ENCODE results near the gene C1QTNF4. TPM values are rescaled to one million over a fixed set of nuclear protein-coding genes. Genes with fewer than 3 reads are reported as not detected.

Gene C1QTNF4
- total RNA-seq, 1 donor from 2014 or later: 5.0 TPM

GRCh38 chr11:47595967-47596366 is 1.8 kb upstream of the C1QTNF4 start:
- no peak for ATAC-seq
- intact Hi-C loops (cut with DNase I): no loop called here
- DNase-seq (ENCODE audit: low spot score): no peak

- DNase-seq (ENCODE audit: low spot score): no peak
- peak; percentile 4 for ATAC-seq
- intact Hi-C loops (cut with DNase I): no loop called here
These were observed 818 bp upstream of the C1QTNF4 start for GRCh38 chr11:47595029-47595428.

GRCh38 chr11:47593492-47593933 is 698 bp downstream of the C1QTNF4 start:
- no peak for DNase-seq (ENCODE audit: low spot score)
- intact Hi-C loops (cut with DNase I): loop anchor here (5.0 kb wide), 1 partner anchor 1436 kb away; no protein-coding TSS in a partner anchor
- no peak for ATAC-seq

GRCh38 chr11:47592970-47593369 is 1.2 kb downstream of the C1QTNF4 start:
- ATAC-seq (no peak), DNase-seq (ENCODE audit: low spot score) (no peak)
- intact Hi-C loops (cut with DNase I): loop anchor here (5.0 kb wide), 1 partner anchor 1436 kb away; no protein-coding TSS in a partner anchor

- DNase-seq (ENCODE audit: low spot score) (no peak), ATAC-seq (no peak)
- intact Hi-C loops (cut with DNase I): loop anchor here (5.0 kb wide), 1 partner anchor 1435 kb away; no protein-coding TSS in a partner anchor
These were observed 2.0 kb downstream of the C1QTNF4 start for GRCh38 chr11:47592251-47592650.

- intact Hi-C loops (cut with DNase I): loop anchor here (5.0 kb wide), 1 partner anchor 1434 kb away; no protein-coding TSS in a partner anchor
- DNase-seq (ENCODE audit: low spot score) (no peak), ATAC-seq (no peak)
These were observed 2.4 kb downstream of the C1QTNF4 start for GRCh38 chr11:47591764-47592163.

- peak; percentile 1 for ATAC-seq
- DNase-seq (ENCODE audit: low spot score): peak; percentile 68
- intact Hi-C loops (cut with DNase I): loop anchor here (5.0 kb wide), 1 partner anchor 1433 kb away; no protein-coding TSS in a partner anchor
These were observed 4.0 kb downstream of the C1QTNF4 start for GRCh38 chr11:47589977-47590861.

GRCh38 chr11:47589584-47589976 is 4.6 kb downstream of the C1QTNF4 start:
- intact Hi-C loops (cut with DNase I): no loop called here
- DNase-seq (ENCODE audit: low spot score) (no peak), ATAC-seq (peak; percentile 21)

- DNase-seq (ENCODE audit: low spot score) (no peak), ATAC-seq (no peak)
- intact Hi-C loops (cut with DNase I): no loop called here
These were observed 5.1 kb downstream of the C1QTNF4 start for GRCh38 chr11:47589118-47589517.

GRCh38 chr11:47587723-47588326 is 6.4 kb downstream of the C1QTNF4 start:
- DNase-seq (ENCODE audit: low spot score): peak; percentile 75
- ATAC-seq: peak; percentile 76
- intact Hi-C loops (cut with DNase I): no loop called here

GRCh38 chr11:47587039-47587716 is 7.0 kb downstream of the C1QTNF4 start:
- no peak for DNase-seq (ENCODE audit: low spot score)
- intact Hi-C loops (cut with DNase I): no loop called here
- ATAC-seq: peak; percentile 27

GRCh38 chr11:47586098-47586855 is 7.9 kb downstream of the C1QTNF4 start, which contains the start of gene FAM180B:
FAM180B (plus strand) TSS chr11:47586678; CDS start chr11:47586769, 91 bp downstream.
- ATAC-seq (peak; percentile 75), DNase-seq (ENCODE audit: low spot score) (no peak)
- intact Hi-C loops (cut with DNase I): no loop called here

- ATAC-seq: no peak
- intact Hi-C loops (cut with DNase I): no loop called here
- DNase-seq (ENCODE audit: low spot score): no peak
These were observed 10.4 kb downstream of the C1QTNF4 start for GRCh38 chr11:47583844-47584243.

GRCh38 chr11:47578524-47579494 is 15.4 kb downstream of the C1QTNF4 start, which contains the start of the genes KBTBD4 and NDUFS3:
KBTBD4 (minus strand) TSS chr11:47578970; CDS start chr11:47578951, 19 bp downstream.
NDUFS3 (plus strand) TSS chr11:47579074; CDS start chr11:47579092, 18 bp downstream.
- intact Hi-C loops (cut with DNase I): no loop called here
- DNase-seq (ENCODE audit: low spot score): peak; percentile 90
- peak; percentile 96 for ATAC-seq

- DNase-seq (ENCODE audit: low spot score) (no peak), ATAC-seq (no peak)
- intact Hi-C loops (cut with DNase I): no loop called here
These were observed 16.7 kb downstream of the C1QTNF4 start for GRCh38 chr11:47577460-47578041.

- ATAC-seq (peak; percentile 20), DNase-seq (ENCODE audit: low spot score) (peak; percentile 51)
- intact Hi-C loops (cut with DNase I): no loop called here
These were observed 20.9 kb downstream of the C1QTNF4 start for GRCh38 chr11:47573321-47573720.

GRCh38 chr11:47572715-47573255 is 21.4 kb downstream of the C1QTNF4 start:
- intact Hi-C loops (cut with DNase I): no loop called here
- ATAC-seq (peak; percentile 37), DNase-seq (ENCODE audit: low spot score) (peak; percentile 56)
